K562 (cell line): ENCODE data around the gene MYL12B. TPM values are rescaled to one million over a fixed set of nuclear protein-coding genes. Genes with fewer than 3 reads are reported as not detected.

ENCODE experiments used
- ARNT ChIP-seq, 2 experiments: fragments of 450-650 bp; IDR thresholded peaks; 2 replicates each; pipeline ENCODE4 v1.6.1; 2016; ENCODE audit warnings: mild to moderate bottlenecking in 1 of 2
- BCL6 ChIP-seq: fragments of 250-450 bp; sonication (Bioruptor Pico); IDR thresholded peaks from 2 replicates; pipeline ENCODE4 v1.4.0; 2020
- CBFA2T3 ChIP-seq: fragments of 450-650 bp; IDR thresholded peaks from 2 replicates; pipeline ENCODE4 v1.6.1; 2017
- CBX3 ChIP-seq, 2 experiments: IDR thresholded peaks; 1 replicate in 1 of 2; 2 replicates in 1 of 2; pipeline ENCODE4 v1.6.1; 2012; ENCODE audit warnings: inconsistent platforms in 2 of 2, low read length in 2 of 2, borderline replicate concordance in 1 of 2, control low read depth in 1 of 2
- FOS ChIP-seq: IDR thresholded peaks from 3 replicates; pipeline ENCODE4 v1.6.1; 2011; ENCODE audit not compliant: insufficient read length; ENCODE audit errors: extremely low read depth
- FOXA3 ChIP-seq, 2 experiments: fragments of 450-650 bp in 1 of 2; sonication (generic) in 1 of 2; formaldehyde crosslinking; IDR thresholded peaks in 1 of 2; conservative IDR thresholded peaks in 1 of 2; 2 replicates each; pipeline versions ENCODE4 v1.4.0 to v1.8.0; 2020 to 2022; ENCODE audit warnings: mild to moderate bottlenecking in 2 of 2, missing genetic modification reagents in 1 of 2
- HDAC3 ChIP-seq: fragments of 450-650 bp; IDR thresholded peaks from 2 replicates; pipeline ENCODE4 v1.6.1; 2018; ENCODE audit warnings: borderline replicate concordance, mild to moderate bottlenecking, moderate library complexity; ENCODE audit not compliant: partially characterized antibody
- HDGF ChIP-seq: fragments of 450-650 bp; IDR thresholded peaks from 2 replicates; pipeline ENCODE4 v1.6.1; 2016
- HNRNPH1 ChIP-seq: fragments of 200-400 bp; formaldehyde crosslinking; optimal IDR thresholded peaks from 2 replicates; pipeline ENCODE3; 2017; ENCODE audit warnings: low read depth, mild to moderate bottlenecking, low read length, moderate library complexity
- KDM2B ChIP-seq: fragments of 250-450 bp; sonication (Bioruptor Pico); IDR thresholded peaks from 2 replicates; pipeline ENCODE4 v1.8.0; 2021; ENCODE audit warnings: mild to moderate bottlenecking, moderate library complexity
- KDM5B ChIP-seq: fragments of 200-600 bp; sonication (generic); IDR thresholded peaks from 2 replicates; pipeline ENCODE4 v1.6.1; 2012; ENCODE audit warnings: low read depth, mild to moderate bottlenecking, moderate library complexity, low read length, control low read depth, inconsistent platforms; ENCODE audit not compliant: insufficient replicate concordance
- NCOA4 ChIP-seq: fragments of 450-650 bp; IDR thresholded peaks from 2 replicates; pipeline ENCODE4 v1.6.1; 2018; ENCODE audit warnings: mild to moderate bottlenecking; ENCODE audit not compliant: partially characterized antibody
- NCOR1 ChIP-seq: fragments of 450-650 bp; IDR thresholded peaks from 2 replicates; pipeline ENCODE4 v1.6.1; 2016; ENCODE audit warnings: mild to moderate bottlenecking, moderate library complexity
- NFATC3 ChIP-seq: fragments of 450-650 bp; IDR thresholded peaks from 2 replicates; pipeline ENCODE4 v1.6.1; 2017; ENCODE audit warnings: mild to moderate bottlenecking
- NR2C2 ChIP-seq, 2 experiments: fragments of 200-800 bp in 1 of 2; sonication (Bioruptor generic) in 1 of 2; sonication (generic) in 1 of 2; formaldehyde crosslinking in 1 of 2; IDR thresholded peaks; 2 replicates each; pipeline versions ENCODE4 v1.6.1 to v1.8.0; 2016 to 2022; ENCODE audit warnings: mild to moderate bottlenecking in 1 of 2, missing compliant biosample characterization in 1 of 2, missing genetic modification characterization in 1 of 2, missing genetic modification reagents in 1 of 2
- PHB2 ChIP-seq: fragments of 450-650 bp; IDR thresholded peaks from 2 replicates; pipeline ENCODE4 v1.6.1; 2017; ENCODE audit warnings: low read depth
- PRMT5 ChIP-seq: sonication (generic); formaldehyde crosslinking; IDR thresholded peaks from 2 replicates; pipeline ENCODE4 v1.5.0; 2020; ENCODE audit warnings: missing genetic modification reagents
- SETDB1 ChIP-seq: IDR thresholded peaks from one replicate; pipeline ENCODE4 v1.6.1; 2012; ENCODE audit warnings: low read length, control low read depth, inconsistent platforms
- SP2 ChIP-seq: IDR thresholded peaks from 2 replicates; pipeline ENCODE4 v1.6.1; 2011; ENCODE audit warnings: mild to moderate bottlenecking, low read depth, low read length, moderate library complexity; ENCODE audit not compliant: poor library complexity, severe bottlenecking; ENCODE audit errors: extremely low read depth
- TBP ChIP-seq: optimal IDR thresholded peaks from 2 replicates; pipeline ENCODE3; 2011; ENCODE audit warnings: low read depth, low read length, improper control_type of control experiment
- ZBTB1 ChIP-seq: sonication (generic); formaldehyde crosslinking; IDR thresholded peaks from 2 replicates; pipeline ENCODE4 v1.8.1; 2023; ENCODE audit warnings: missing genetic modification reagents, low read depth, mild to moderate bottlenecking, borderline replicate concordance
- ZNF408 ChIP-seq: fragments of 250-450 bp; sonication (Bioruptor Pico); IDR thresholded peaks from 2 replicates; pipeline ENCODE4 v1.4.0; 2020; ENCODE audit warnings: low read depth, mild to moderate bottlenecking, moderate library complexity
- polyA plus RNA-seq, 8 experiments: library from polyadenylated mRNA; depleted of rRNA in 4 of 8; stranded (reverse) in 5 of 8; unstranded in 3 of 8; fragments of >200 nt; fragmentation: Nextera tagmentation in 2 of 8; fragmentation: Illumina TruSeq in 1 of 8; extraction: Ambion mirVana in 2 of 8; extraction: Trizol in 1 of 8; gene quantifications; 2 replicates each; pipeline versions ENCODE4 v1.2.1 to v1.2.3, GENCODE V29; 2011 to 2014; ENCODE audit warnings: inconsistent platforms in 1 of 8, missing spikeins in 1 of 8
- total RNA-seq, 7 experiments: library from RNA; depleted of rRNA in 6 of 7; stranded (reverse); fragments of >200 nt in 6 of 7; fragmentation: Illumina TruSeq in 2 of 7; extraction: Trizol in 2 of 7; gene quantifications; 2 replicates each; pipeline versions ENCODE4 v1.2.1 to v1.2.3, GENCODE V29; 2011 to 2021; ENCODE audit warnings: low replicate concordance in 1 of 7
- TF ChIP-seq, protein P1 (sequence below): sonication (generic); formaldehyde crosslinking; IDR thresholded peaks from 2 replicates; pipeline ENCODE4 v1.8.0; 2023; ENCODE audit warnings: mild to moderate bottlenecking, missing genetic modification reagents
- TF ChIP-seq, protein P2 (sequence below), 2 experiments: fragments of 250-450 bp in 1 of 2; fragments of 450-650 bp in 1 of 2; sonication (Bioruptor Pico) in 1 of 2; IDR thresholded peaks; 2 replicates each; pipeline versions ENCODE4 v1.6.1 to v1.8.0; 2016 to 2021; ENCODE audit warnings: mild to moderate bottlenecking in 2 of 2, moderate library complexity in 2 of 2, missing compliant biosample characterization in 1 of 2, missing genetic modification characterization in 1 of 2

MYL12B gene
- total and polyA plus RNA-seq, 9 of the 15 experiments (the other 6 are each of a cell fraction or from before 2014, with no cell fraction given), result 220 to 995 (median 463) TPM

DNA sequence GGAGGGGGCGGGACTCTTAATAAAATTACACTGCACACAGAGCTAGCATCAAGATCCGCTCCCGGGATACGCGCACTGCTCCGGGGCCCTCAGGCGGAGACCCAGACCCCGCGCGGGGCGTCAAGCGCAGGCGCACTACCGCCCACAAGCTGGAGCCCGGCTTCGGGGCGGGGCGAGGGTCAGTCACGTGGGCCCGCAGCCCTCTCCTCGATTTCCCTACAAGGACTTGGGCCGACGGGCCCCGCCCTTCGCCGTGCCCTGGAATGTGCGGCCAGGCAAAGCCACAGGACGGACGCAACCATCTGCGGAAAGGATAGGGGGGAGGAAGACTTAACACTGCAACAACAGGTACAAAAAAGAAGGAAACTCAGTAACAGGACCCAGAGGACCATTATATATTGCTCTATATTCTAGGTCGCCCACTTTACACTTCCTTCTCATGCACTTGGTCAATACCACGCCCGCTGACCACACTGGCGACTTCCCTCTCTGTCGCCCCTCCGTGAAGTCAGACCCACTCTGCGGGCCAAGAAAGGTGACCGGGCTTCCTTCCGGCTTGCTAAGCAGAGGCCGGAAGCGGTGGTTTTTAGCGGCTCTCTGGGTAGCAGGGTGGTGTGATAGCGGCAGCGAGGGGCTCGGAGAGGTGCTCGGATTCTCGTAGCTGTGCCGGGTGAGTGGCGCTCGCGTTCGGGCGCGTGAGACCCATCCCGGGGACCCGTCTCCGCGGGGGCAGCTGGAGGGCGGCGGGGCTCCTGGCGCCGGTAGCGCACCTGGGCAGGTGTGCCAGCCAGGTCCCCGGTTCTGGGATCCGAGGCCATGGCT lies 14.5 kb upstream of the MYL12B start, which contains the start of gene MYL12A (continued):
- TF ChIP-seq KDM5B, result peak; percentile 87
- no peak for TF ChIP-seq CBFA2T3
- no peak for TF ChIP-seq HDAC3
- TF ChIP-seq NFATC3, result no peak
- TF ChIP-seq ZNF408 (CRISPR knock-in tag), result 0 out of 2 replicates have a peak, but pooled peaks have one; percentile 13
- TF ChIP-seq, protein P1, sequence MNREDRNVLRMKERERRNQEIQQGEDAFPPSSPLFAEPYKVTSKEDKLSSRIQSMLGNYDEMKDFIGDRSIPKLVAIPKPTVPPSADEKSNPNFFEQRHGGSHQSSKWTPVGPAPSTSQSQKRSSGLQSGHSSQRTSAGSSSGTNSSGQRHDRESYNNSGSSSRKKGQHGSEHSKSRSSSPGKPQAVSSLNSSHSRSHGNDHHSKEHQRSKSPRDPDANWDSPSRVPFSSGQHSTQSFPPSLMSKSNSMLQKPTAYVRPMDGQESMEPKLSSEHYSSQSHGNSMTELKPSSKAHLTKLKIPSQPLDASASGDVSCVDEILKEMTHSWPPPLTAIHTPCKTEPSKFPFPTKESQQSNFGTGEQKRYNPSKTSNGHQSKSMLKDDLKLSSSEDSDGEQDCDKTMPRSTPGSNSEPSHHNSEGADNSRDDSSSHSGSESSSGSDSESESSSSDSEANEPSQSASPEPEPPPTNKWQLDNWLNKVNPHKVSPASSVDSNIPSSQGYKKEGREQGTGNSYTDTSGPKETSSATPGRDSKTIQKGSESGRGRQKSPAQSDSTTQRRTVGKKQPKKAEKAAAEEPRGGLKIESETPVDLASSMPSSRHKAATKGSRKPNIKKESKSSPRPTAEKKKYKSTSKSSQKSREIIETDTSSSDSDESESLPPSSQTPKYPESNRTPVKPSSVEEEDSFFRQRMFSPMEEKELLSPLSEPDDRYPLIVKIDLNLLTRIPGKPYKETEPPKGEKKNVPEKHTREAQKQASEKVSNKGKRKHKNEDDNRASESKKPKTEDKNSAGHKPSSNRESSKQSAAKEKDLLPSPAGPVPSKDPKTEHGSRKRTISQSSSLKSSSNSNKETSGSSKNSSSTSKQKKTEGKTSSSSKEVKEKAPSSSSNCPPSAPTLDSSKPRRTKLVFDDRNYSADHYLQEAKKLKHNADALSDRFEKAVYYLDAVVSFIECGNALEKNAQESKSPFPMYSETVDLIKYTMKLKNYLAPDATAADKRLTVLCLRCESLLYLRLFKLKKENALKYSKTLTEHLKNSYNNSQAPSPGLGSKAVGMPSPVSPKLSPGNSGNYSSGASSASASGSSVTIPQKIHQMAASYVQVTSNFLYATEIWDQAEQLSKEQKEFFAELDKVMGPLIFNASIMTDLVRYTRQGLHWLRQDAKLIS (CRISPR knock-in tag), result peak; percentile 97
- TF ChIP-seq NCOR1, result no peak
- TF ChIP-seq KDM2B (CRISPR knock-in tag), result no peak
- 0 out of 4 replicates have a peak, but pooled peaks of 1 of the 2 experiments have one; percentile 21 for TF ChIP-seq FOXA3 (CRISPR knock-in tag; conservative IDR thresholded peaks at IDR 0.05 in 1 of 2, IDR thresholded peaks at IDR 0.05 in 1 of 2)
- TF ChIP-seq NCOA4, result no peak
- TF ChIP-seq ARNT (IDR thresholded peaks at IDR 0.05), result peak; percentile 34 to 67; a peak in 2 of 4 replicates
- TF ChIP-seq SP2, result no peak
- TF ChIP-seq ZBTB1 (CRISPR knock-in tag), result peak; percentile 91
- no peak for TF ChIP-seq FOS
- TF ChIP-seq, protein P2, sequence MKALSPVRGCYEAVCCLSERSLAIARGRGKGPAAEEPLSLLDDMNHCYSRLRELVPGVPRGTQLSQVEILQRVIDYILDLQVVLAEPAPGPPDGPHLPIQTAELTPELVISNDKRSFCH (CRISPR knock-in tag; IDR thresholded peaks at IDR 0.05), result no peak
- TF ChIP-seq, protein P2 (tag; IDR thresholded peaks at IDR 0.05), result peak; percentile 92
- TF ChIP-seq PHB2, result peak; percentile 55; the same call in 1 of the 2 replicates
- TF ChIP-seq HNRNPH1, result no peak
- TF ChIP-seq BCL6, result no peak
- no peak for TF ChIP-seq SETDB1
- TF ChIP-seq PRMT5 (CRISPR knock-in tag), result no peak
- TF ChIP-seq TBP, result peak; percentile 94
- no peak for TF ChIP-seq HDGF
- peak in 1 of 2 experiments; percentile 35; a peak in 1 of 3 replicates for TF ChIP-seq CBX3 (IDR thresholded peaks at IDR 0.05; ENCODE audit: borderline replicate concordance in 1 of 2, low read length in 2 of 2)
- TF ChIP-seq NR2C2 (CRISPR knock-in tag; IDR thresholded peaks at IDR 0.05), result no peak
- no peak for TF ChIP-seq NR2C2 (tag; IDR thresholded peaks at IDR 0.05)
